Erythroblast (primary cell): ENCODE measurements around the gene TENT4B.

ENCODE experiments used
- GATA1 ChIP-seq: IDR thresholded peaks from 2 replicates; pipeline ENCODE4 v1.6.1; 2011; ENCODE audit warnings: low read depth, mild to moderate bottlenecking, control low read depth, low read length, moderate library complexity
- POLR2A ChIP-seq: IDR thresholded peaks from 2 replicates; pipeline ENCODE4 v1.6.1; 2011; ENCODE audit warnings: mild to moderate bottlenecking, low read length

DNA sequence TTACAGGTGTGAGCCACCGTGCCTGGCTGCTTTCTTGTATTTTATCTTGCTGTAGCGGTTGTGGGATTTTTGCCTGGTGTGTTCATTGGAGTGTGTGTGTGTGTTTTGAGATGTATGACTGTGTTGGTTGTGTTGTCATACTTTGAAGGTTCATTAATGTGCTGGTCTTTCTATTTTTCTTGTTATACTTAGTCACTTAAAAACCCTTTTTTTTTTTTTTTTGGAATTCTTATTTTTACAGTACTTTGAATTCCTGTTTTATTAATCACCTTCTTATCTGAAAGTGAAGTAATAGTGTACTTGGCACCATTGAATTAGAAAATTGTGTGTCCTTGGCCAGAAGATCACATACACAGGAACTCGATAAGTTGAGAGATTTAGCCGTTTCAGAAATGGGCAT is 30.2 kb downstream of the TENT4B start:
- TF ChIP-seq POLR2A: no peak
- no peak for TF ChIP-seq GATA1
